ENCODE results near the gene PDK3.

Gene PDK3

DNA sequence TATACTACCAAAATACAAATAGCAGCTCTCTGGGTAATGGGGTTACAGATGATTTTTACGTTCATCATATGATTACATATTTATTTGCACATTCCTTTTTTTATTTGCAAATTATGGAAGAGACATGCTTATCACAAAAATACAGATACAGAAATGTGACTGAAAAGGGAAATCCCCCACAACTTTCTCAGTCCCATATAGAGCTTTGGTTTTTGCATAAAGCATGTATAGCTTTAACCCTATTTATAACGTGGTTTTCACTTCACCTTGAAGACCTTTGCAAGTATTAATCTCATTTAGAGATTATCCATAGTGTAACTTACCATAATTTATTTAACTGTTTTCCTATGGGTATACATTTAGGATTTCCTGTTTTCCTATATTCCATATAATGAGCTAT, 55.4 kb downstream of the PDK3 start:
- no peaks in the 10 kb centered on the region for H3K27me3 ChIP-seq

DNA sequence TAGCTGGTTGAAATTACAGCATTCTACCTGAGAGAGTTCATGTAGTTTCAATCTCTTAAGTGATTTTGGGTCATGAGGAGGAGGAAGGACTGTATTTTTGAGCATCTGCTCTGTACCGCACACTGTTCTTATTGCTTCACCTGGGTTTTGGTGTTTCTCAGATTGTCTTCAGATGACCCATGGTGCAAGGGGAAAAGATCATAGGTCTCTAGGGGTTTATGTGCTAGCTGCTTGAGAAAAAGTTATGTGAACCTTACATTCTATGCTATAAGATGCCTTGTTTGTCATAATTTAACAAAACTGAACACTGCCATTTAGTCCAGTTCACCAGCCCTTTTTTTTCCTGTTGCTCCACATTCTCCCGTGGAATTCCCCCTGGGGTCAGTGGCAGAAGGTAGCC, 60.4 kb downstream of the PDK3 start:
- H3K27ac ChIP-seq: no peak overlapping the region
- TF ChIP-seq, protein P1, sequence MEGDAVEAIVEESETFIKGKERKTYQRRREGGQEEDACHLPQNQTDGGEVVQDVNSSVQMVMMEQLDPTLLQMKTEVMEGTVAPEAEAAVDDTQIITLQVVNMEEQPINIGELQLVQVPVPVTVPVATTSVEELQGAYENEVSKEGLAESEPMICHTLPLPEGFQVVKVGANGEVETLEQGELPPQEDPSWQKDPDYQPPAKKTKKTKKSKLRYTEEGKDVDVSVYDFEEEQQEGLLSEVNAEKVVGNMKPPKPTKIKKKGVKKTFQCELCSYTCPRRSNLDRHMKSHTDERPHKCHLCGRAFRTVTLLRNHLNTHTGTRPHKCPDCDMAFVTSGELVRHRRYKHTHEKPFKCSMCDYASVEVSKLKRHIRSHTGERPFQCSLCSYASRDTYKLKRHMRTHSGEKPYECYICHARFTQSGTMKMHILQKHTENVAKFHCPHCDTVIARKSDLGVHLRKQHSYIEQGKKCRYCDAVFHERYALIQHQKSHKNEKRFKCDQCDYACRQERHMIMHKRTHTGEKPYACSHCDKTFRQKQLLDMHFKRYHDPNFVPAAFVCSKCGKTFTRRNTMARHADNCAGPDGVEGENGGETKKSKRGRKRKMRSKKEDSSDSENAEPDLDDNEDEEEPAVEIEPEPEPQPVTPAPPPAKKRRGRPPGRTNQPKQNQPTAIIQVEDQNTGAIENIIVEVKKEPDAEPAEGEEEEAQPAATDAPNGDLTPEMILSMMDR (IDR thresholded peaks at IDR 0.05): no peak
- H3K4me3 ChIP-seq: no peak overlapping the region
- intact Hi-C loops (cut with DNase I; ENCODE audit: low total_unique reads): no loop called here
- no peaks in the 10 kb centered on the region for H3K4me1 ChIP-seq
- H3K9me3 ChIP-seq: no peaks in the 10 kb centered on the region
- H3K27me3 ChIP-seq: no peaks in the 10 kb centered on the region
- H3K36me3 ChIP-seq: peaks cover 9 to 29% (median 25%) of the 10 kb centered on the region in 3 donors
- no peak for DNase-seq

More for the DNA sequence above, 55.4 kb downstream of the PDK3 start:
- Histone ChIP-seq H3K4me3 (no peak overlapping the region), H3K9me3 (no peaks in the 10 kb centered on the region), H3K36me3 (peaks cover 5 to 24% (median 11%) of the 10 kb centered on the region in 3 donors), H3K27ac (no peak overlapping the region), H3K4me1 (no peaks in the 10 kb centered on the region)
- TF ChIP-seq, protein P1 (IDR thresholded peaks at IDR 0.05): no peak
- DNase-seq: no peak
- intact Hi-C loops (cut with DNase I; ENCODE audit: low total_unique reads): no loop called here

DNA sequence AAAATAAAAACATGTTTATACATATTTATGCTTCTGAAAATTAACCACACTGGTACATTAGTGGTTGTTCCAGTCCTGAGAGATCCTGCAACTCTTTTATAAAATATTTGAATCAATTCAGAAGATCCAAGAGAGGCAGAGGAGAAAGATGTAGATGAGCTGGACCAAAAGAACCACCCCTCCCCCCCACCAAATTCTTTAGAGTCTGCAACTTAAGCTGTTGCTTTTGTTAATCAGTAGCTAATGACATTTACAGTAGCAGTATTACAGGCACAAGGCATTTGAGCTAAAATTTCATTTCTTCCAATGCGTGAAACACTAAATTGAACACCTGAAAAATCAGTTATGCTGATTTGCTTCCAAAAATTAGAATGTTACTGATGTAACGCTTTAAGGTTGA, 61.5 kb downstream of the PDK3 start:
- TF ChIP-seq, protein P1 (IDR thresholded peaks at IDR 0.05): no peak
- no peaks in the 10 kb centered on the region for H3K9me3 ChIP-seq
- H3K36me3 ChIP-seq: peaks cover 9 to 36% (median 28%) of the 10 kb centered on the region in 3 donors
- no peak overlapping the region for H3K4me3 ChIP-seq
- no peaks in the 10 kb centered on the region for H3K4me1 ChIP-seq
- intact Hi-C loops (cut with DNase I; ENCODE audit: low total_unique reads): no loop called here
- DNase-seq: no peak
- no peaks in the 10 kb centered on the region for H3K27me3 ChIP-seq
- H3K27ac ChIP-seq: no peak overlapping the region

DNA sequence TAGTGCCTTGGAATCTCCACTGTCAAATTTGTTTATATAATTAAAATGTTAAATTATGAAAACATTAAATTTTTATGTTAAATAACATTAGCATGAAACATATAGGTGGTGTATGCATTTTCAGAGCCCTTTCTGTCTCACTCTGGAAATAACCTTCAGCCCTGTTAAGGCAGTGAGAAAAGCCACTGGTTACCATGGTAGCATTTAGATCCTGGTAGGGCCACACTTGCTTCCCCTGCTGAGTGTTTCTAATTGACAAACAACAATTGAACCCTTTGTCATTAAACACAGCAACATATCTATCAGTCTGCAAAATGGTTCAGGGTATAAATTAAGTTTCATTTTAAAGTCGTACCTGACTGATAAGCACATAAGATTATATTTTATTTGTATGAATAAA, 63.5 kb downstream of the PDK3 start:
- H3K27me3 ChIP-seq: no peaks in the 10 kb centered on the region
- no peaks in the 10 kb centered on the region for H3K4me1 ChIP-seq
- no peak overlapping the region for H3K4me3 ChIP-seq
- intact Hi-C loops (cut with DNase I; ENCODE audit: low total_unique reads): no loop called here
- TF ChIP-seq, protein P1 (IDR thresholded peaks at IDR 0.05): no peak
- H3K27ac ChIP-seq: no peak overlapping the region
- peaks cover 13 to 41% (median 23%) of the 10 kb centered on the region in 3 donors for H3K36me3 ChIP-seq
- DNase-seq: no peak
- H3K9me3 ChIP-seq: no peaks in the 10 kb centered on the region

DNA sequence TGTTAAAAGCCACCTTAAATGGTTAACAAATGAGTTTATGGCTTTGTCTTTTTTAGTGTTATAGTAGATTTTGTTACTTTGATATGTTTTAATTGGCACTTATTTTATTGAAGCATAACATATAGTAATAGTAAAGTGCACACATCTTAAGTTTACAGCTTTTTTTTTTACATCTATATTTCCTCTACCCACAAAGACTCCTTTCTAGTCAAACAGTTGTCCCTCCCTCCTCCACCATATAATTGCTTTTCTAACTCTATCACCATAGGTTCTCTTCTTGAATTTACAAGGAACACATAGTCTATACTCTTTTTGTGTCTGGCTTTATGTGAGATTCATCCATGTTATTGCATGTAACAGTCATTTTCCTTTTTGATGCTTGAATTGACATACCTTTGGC, 71.5 kb downstream of the PDK3 start:
- Histone ChIP-seq H3K27me3 (no peaks in the 10 kb centered on the region), H3K27ac (no peak overlapping the region), H3K4me3 (no peak overlapping the region), H3K4me1 (no peaks in the 10 kb centered on the region), H3K36me3 (peaks cover 21 to 30% (median 22%) of the 10 kb centered on the region in 3 donors), H3K9me3 (no peaks in the 10 kb centered on the region)
- no peak for DNase-seq
- intact Hi-C loops (cut with DNase I; ENCODE audit: low total_unique reads): no loop called here
- TF ChIP-seq, protein P1 (IDR thresholded peaks at IDR 0.05): no peak

DNA sequence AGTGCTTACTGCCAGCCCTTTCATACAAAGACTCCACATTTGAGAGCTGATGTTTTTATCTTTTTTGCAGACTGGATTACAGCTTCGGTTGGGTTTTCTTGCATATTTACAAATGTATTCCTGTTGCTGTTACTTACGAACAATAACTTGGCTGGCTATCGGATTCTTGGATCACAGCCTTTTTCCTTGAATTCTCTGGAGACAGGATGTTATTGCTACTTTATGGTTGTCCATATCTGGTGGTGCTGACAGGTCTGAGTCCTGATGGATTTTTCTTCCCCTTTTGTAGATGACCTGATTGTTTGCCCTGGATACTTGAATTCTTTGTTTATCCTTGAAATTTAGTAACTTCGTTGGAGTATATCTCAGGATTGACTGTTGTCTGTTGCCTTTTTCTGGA, 77.7 kb downstream of the PDK3 start:
- H3K27me3 ChIP-seq: no peaks in the 10 kb centered on the region
- H3K4me1 ChIP-seq: no peaks in the 10 kb centered on the region
- H3K36me3 ChIP-seq: peaks cover 0 to 7% (median 5%) of the 10 kb centered on the region in 3 donors
- intact Hi-C loops (cut with DNase I; ENCODE audit: low total_unique reads): no loop called here
- H3K9me3 ChIP-seq: no peaks in the 10 kb centered on the region
- TF ChIP-seq, protein P1 (IDR thresholded peaks at IDR 0.05): no peak
- DNase-seq: no peak
- no peak overlapping the region for H3K27ac ChIP-seq
- H3K4me3 ChIP-seq: no peak overlapping the region

Measured in tibial artery (tissue), 4 donors.